Mesenchymal stem cell (in vitro differentiated cells and primary cell): Measurements from ENCODE around the gene TLR2.

Experiments used
- DNase-seq: peaks from one replicate; pipeline ENCODE4 v3.0.0-alpha.2; 2013
- H2AFZ ChIP-seq: one replicate; pipeline ENCODE4 v1.6.1; 2013; ENCODE audit warnings: low read depth, mild to moderate bottlenecking, control low read depth, inconsistent platforms, low read length, moderate library complexity
- H2AK5ac ChIP-seq: 2 replicates; pipeline ENCODE4 v1.6.1; 2013; ENCODE audit warnings: low read length, moderate library complexity, mild to moderate bottlenecking, inconsistent platforms; ENCODE audit not compliant: severe bottlenecking
- H2BK120ac ChIP-seq: one replicate; pipeline ENCODE4 v1.6.1; 2013; ENCODE audit warnings: low read depth, mild to moderate bottlenecking, inconsistent platforms, low read length, moderate library complexity
- H2BK12ac ChIP-seq, 2 experiments: one replicate each; pipeline ENCODE4 v1.6.1; 2013; ENCODE audit warnings: inconsistent platforms in 2 of 2, low read length in 2 of 2, mild to moderate bottlenecking in 2 of 2, moderate library complexity in 2 of 2, control low read depth in 1 of 2
- H2BK15ac ChIP-seq: one replicate; pipeline ENCODE4 v1.6.1; 2013; ENCODE audit warnings: mild to moderate bottlenecking, low read depth, inconsistent platforms; ENCODE audit not compliant: poor library complexity, severe bottlenecking
- H2BK5ac ChIP-seq: 2 replicates; pipeline ENCODE4 v1.6.1; 2013; ENCODE audit warnings: low read depth, mild to moderate bottlenecking, low read length, control low read depth, inconsistent platforms; ENCODE audit not compliant: poor library complexity, severe bottlenecking
- H3K14ac ChIP-seq, 2 experiments: one replicate each; pipeline ENCODE4 v1.6.1; 2013; ENCODE audit warnings: inconsistent platforms in 2 of 2, low read length in 2 of 2, control low read depth in 1 of 2, mild to moderate bottlenecking in 1 of 2, moderate library complexity in 1 of 2
- H3K18ac ChIP-seq, 2 experiments: one replicate each; pipeline ENCODE4 v1.6.1; 2013; ENCODE audit warnings: inconsistent platforms in 2 of 2, low read length in 2 of 2, control low read depth in 1 of 2, low read depth in 1 of 2, mild to moderate bottlenecking in 1 of 2
- H3K23ac ChIP-seq, 2 experiments: one replicate each; pipeline ENCODE4 v1.6.1; 2013; ENCODE audit warnings: inconsistent platforms in 2 of 2, low read length in 2 of 2, mild to moderate bottlenecking in 2 of 2, moderate library complexity in 2 of 2, control low read depth in 1 of 2
- H3K27ac ChIP-seq: 2 replicates; pipeline ENCODE4 v1.5.1; 2013; ENCODE audit warnings: mild to moderate bottlenecking, moderate library complexity, low read length, control low read depth, inconsistent platforms; ENCODE audit not compliant: poor library complexity, severe bottlenecking
- H3K27me3 ChIP-seq, 2 experiments: 2 replicates each; pipeline versions ENCODE4 v1.6.1 to v1.7.0; 2013; ENCODE audit warnings: low read length in 2 of 2, mild to moderate bottlenecking in 2 of 2, moderate library complexity in 2 of 2, control low read depth in 1 of 2, inconsistent platforms in 1 of 2; ENCODE audit not compliant: control insufficient read depth in 1 of 2, insufficient read depth in 1 of 2
- H3K36me3 ChIP-seq, 2 experiments: 2 replicates each; pipeline versions ENCODE4 v1.6.1 to v1.7.0; 2013; ENCODE audit warnings: low read length in 2 of 2, control low read depth in 1 of 2, inconsistent platforms in 1 of 2, low read depth in 1 of 2, mild to moderate bottlenecking in 1 of 2; ENCODE audit not compliant: insufficient read depth in 2 of 2, control insufficient read depth in 1 of 2
- H3K4ac ChIP-seq, 2 experiments: one replicate each; pipeline ENCODE4 v1.6.1; 2013; ENCODE audit warnings: inconsistent platforms in 2 of 2, low read length in 2 of 2, mild to moderate bottlenecking in 2 of 2, moderate library complexity in 2 of 2, control low read depth in 1 of 2, low read depth in 1 of 2
- H3K4me1 ChIP-seq: 2 replicates; pipeline ENCODE4 v1.6.1; 2013; ENCODE audit warnings: low read depth, low read length, control low read depth; ENCODE audit not compliant: control insufficient read depth, insufficient read depth
- H3K4me2 ChIP-seq: 2 replicates; pipeline ENCODE4 v1.6.1; 2013; ENCODE audit warnings: low read length, mild to moderate bottlenecking, inconsistent platforms; ENCODE audit not compliant: poor library complexity, severe bottlenecking
- H3K4me3 ChIP-seq, 2 experiments: 2 replicates each; pipeline versions ENCODE4 v1.5.1 to v1.7.0; 2013; ENCODE audit warnings: low read length in 2 of 2, mild to moderate bottlenecking in 2 of 2, control low read depth in 1 of 2, low read depth in 1 of 2; ENCODE audit not compliant: insufficient read depth in 1 of 2
- H3K79me1 ChIP-seq: replicated peaks from 2 replicates; pipeline ENCODE4 v1.6.1; 2013; ENCODE audit warnings: mild to moderate bottlenecking, control low read depth, low read length, inconsistent platforms; ENCODE audit not compliant: poor library complexity, severe bottlenecking
- H3K9ac ChIP-seq: 2 replicates; pipeline ENCODE4 v1.7.0; 2013; ENCODE audit warnings: mild to moderate bottlenecking, low read length, moderate library complexity
- H3K9me3 ChIP-seq: 2 replicates; pipeline ENCODE4 v1.7.0; 2013; ENCODE audit warnings: mild to moderate bottlenecking, low read length; ENCODE audit not compliant: control insufficient read depth
- H4K8ac ChIP-seq: one replicate; pipeline ENCODE4 v1.6.1; 2013; ENCODE audit warnings: inconsistent platforms, mild to moderate bottlenecking, low read length, moderate library complexity
- H4K91ac ChIP-seq: one replicate; pipeline ENCODE4 v1.6.1; 2013; ENCODE audit warnings: mild to moderate bottlenecking, low read length, inconsistent platforms
- WGBS: methylation state at CpG from one replicate; pipeline ENCODE4 v1.1.7; 2013; ENCODE audit warnings: mixed read lengths; 5-methylcytosine and 5-hydroxymethylcytosine counted together

TLR2 gene

GRCh38 chr4:153735906-153736461 lies 51.9 kb downstream of the TLR2 start:
- no peak overlapping the region for H3K4me3 ChIP-seq
- H2BK15ac ChIP-seq: no peak overlapping the region
- H2BK12ac ChIP-seq: no peak overlapping the region
- no peaks in the 10 kb centered on the region for H3K79me1 ChIP-seq
- H4K8ac ChIP-seq: no peak overlapping the region
- no peak overlapping the region for H3K14ac ChIP-seq
- no peak overlapping the region for H3K27ac ChIP-seq
- H3K18ac ChIP-seq: no peak overlapping the region
- H2BK5ac ChIP-seq: no peak overlapping the region
- DNase-seq: no peak
- no peak overlapping the region for H2AFZ ChIP-seq
- H3K4ac ChIP-seq: no peak overlapping the region
- H3K36me3 ChIP-seq: no peaks in the 10 kb centered on the region
- H3K9ac ChIP-seq: no peak overlapping the region
- H3K4me1 ChIP-seq: no peaks in the 10 kb centered on the region
- no peak overlapping the region for H2AK5ac ChIP-seq
- peaks cover 1% of the 10 kb centered on the region for H3K9me3 ChIP-seq
- H4K91ac ChIP-seq: no peak overlapping the region
- H3K4me2 ChIP-seq: no peak overlapping the region
- H3K27me3 ChIP-seq: peaks cover 0 to 2% of the 10 kb centered on the region in 2 experiments
- H3K23ac ChIP-seq: no peak overlapping the region
- H2BK120ac ChIP-seq: no peak overlapping the region

- no peak for DNase-seq
- Histone ChIP-seq H3K4me2 (no peak overlapping the region), H3K9ac (no peak overlapping the region), H4K8ac (no peak overlapping the region), H3K27me3 (peaks cover 0 to 4% of the 10 kb centered on the region in 2 experiments), H3K23ac (no peak overlapping the region), H3K4me3 (no peak overlapping the region), H3K9me3 (peaks cover 3% of the 10 kb centered on the region), H2BK120ac (no peak overlapping the region), H2BK15ac (no peak overlapping the region), H2BK12ac (no peak overlapping the region), H3K4me1 (no peaks in the 10 kb centered on the region), H3K27ac (no peak overlapping the region), H3K14ac (no peak overlapping the region), H2BK5ac (no peak overlapping the region), H2AFZ (no peak overlapping the region), H3K79me1 (no peaks in the 10 kb centered on the region), H3K4ac (no peak overlapping the region), H4K91ac (no peak overlapping the region), H2AK5ac (no peak overlapping the region), H3K36me3 (no peaks in the 10 kb centered on the region), H3K18ac (no peak overlapping the region)
- no CpG with 5 or more reads among the region's 2 CpGs for WGBS
Measured at GRCh38 chr4:153741541-153741940, 57.5 kb downstream of the TLR2 start.

GRCh38 chr4:153745651-153746050 lies 61.6 kb downstream of the TLR2 start:
- no peak overlapping the region for H2AFZ ChIP-seq
- no peak overlapping the region for H2BK15ac ChIP-seq
- H2BK120ac ChIP-seq: no peak overlapping the region
- H3K9me3 ChIP-seq: peaks cover 3% of the 10 kb centered on the region
- no peak overlapping the region for H2BK12ac ChIP-seq
- no peak overlapping the region for H4K8ac ChIP-seq
- no peak overlapping the region for H3K18ac ChIP-seq
- no peak overlapping the region for H3K4me3 ChIP-seq
- H3K23ac ChIP-seq: no peak overlapping the region
- no peak overlapping the region for H3K4ac ChIP-seq
- no peak overlapping the region for H2BK5ac ChIP-seq
- peaks cover 0 to 4% of the 10 kb centered on the region in 2 experiments for H3K27me3 ChIP-seq
- DNase-seq: no peak
- peaks cover 4% of the 10 kb centered on the region for H3K4me1 ChIP-seq
- H3K9ac ChIP-seq: no peak overlapping the region
- H2AK5ac ChIP-seq: no peak overlapping the region
- H3K27ac ChIP-seq: no peak overlapping the region
- H3K4me2 ChIP-seq: no peak overlapping the region
- no peak overlapping the region for H4K91ac ChIP-seq
- no peaks in the 10 kb centered on the region for H3K36me3 ChIP-seq
- no peak overlapping the region for H3K14ac ChIP-seq
- H3K79me1 ChIP-seq: no peaks in the 10 kb centered on the region

GRCh38 chr4:153747406-153747955 lies 63.4 kb downstream of the TLR2 start:
- no peak overlapping the region for H3K9ac ChIP-seq
- WGBS: 88% methylated on average over 4 of the region's 4 CpGs

More at GRCh38 chr4:153747406-153747955, 63.4 kb downstream of the TLR2 start:
- Histone ChIP-seq H3K4me1 (peaks cover 4% of the 10 kb centered on the region), H3K27me3 (peaks cover 6 to 7% of the 10 kb centered on the region in 2 experiments), H2BK5ac (no peak overlapping the region), H2BK12ac (no peak overlapping the region), H3K79me1 (no peaks in the 10 kb centered on the region), H3K9me3 (no peaks in the 10 kb centered on the region), H3K4ac (no peak overlapping the region), H3K18ac (no peak overlapping the region), H2AK5ac (no peak overlapping the region), H4K91ac (no peak overlapping the region), H3K14ac (no peak overlapping the region), H2BK15ac (no peak overlapping the region), H3K23ac (no peak overlapping the region), H2BK120ac (no peak overlapping the region), H3K27ac (no peak overlapping the region), H3K4me3 (no peak overlapping the region), H3K4me2 (no peak overlapping the region), H4K8ac (no peak overlapping the region), H2AFZ (no peak overlapping the region), H3K36me3 (no peaks in the 10 kb centered on the region)
- no peak for DNase-seq
